GM18870 (cell line): ENCODE results near the gene CCNYL1.

Experiments
- ATAC-seq: cut with Tn5 transposase; IDR thresholded peaks from one replicate; pipeline ENCODE4 v1.9.1; 2021; ENCODE audit warnings: moderate library complexity; ENCODE audit not compliant: unreplicated experiment

CCNYL1 gene

DNA sequence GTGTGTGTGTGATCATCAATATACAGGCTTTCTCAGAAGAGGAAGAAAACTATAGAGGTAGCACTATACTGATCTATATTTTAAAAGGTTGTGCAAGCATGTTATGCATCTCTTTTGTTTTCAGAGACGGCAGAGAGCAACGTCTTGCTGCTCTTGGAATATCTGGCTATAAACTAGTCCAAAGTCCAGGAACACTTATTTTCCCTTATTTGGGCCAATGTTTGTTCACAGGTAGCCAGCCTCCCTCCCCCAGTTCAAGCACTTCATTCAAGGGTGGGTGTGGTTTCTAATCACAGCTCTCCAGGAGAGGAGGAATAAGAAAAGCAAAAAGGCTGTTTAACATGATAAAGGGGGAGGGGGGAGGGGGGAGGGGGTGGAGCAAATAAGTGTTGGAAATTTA is 54.1 kb downstream of the CCNYL1 start:
- ATAC-seq = no peak

DNA sequence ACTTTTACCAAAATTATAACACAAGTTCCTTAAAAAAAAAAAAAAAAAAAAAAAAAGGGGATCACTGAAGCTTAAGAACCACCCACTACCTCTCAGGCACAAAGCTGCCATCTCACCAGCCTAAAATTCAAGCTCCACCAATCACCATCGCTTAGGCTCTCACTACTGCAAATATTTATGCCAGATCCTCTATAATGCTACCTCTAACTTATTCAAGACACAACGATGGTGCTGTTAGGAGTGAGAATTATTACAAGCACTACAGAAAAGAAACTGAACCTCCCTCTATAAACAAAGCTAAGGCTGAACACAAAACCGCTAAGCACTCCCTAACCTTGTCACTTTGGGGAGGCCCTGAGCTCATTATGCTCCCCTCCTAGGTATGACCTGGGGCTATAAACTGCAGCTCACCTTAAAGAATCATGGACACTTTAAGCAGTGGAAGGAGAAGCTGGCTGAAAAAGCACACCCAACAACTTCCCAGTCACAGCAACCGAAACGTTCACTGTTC is 54.7 kb downstream of the CCNYL1 start:
- no peak for ATAC-seq

DNA sequence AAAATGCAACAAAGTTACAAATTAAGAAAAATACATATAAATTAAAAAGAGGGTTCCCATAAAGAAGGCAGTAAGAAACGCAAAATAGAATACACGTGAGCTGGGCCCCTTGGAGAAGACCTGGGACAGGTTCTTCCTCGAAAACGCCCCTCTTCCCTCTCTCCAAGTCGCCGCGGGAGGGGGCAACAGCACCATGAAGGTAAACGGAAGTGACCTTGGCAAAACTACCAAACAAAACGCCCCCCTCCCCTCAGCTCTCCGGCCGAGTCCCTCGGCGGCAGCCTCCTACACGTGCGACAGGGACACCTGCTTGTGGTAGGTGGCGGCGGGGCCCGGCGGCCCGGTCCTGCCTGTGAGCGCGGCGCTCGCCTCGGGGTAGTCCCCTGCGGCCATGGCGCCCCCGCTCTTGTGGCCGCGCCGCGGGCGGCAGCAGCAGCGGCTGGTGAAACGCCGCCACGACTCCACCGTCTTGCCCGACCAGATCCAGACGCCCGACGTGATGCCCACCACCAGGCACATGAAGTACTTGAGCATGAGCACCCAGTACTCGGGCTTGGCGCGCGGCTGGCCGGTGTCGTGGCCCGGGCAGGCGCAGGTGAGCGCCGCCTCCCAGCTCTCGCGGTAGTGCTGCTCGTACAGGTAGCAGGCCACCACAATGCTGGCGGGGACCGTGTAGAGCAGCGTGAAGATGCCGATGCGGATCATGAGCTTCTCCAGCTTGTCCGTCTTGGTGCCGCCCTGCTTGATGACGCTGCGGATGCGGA is 55.4 kb downstream of the CCNYL1 start:
- no peak for ATAC-seq

DNA sequence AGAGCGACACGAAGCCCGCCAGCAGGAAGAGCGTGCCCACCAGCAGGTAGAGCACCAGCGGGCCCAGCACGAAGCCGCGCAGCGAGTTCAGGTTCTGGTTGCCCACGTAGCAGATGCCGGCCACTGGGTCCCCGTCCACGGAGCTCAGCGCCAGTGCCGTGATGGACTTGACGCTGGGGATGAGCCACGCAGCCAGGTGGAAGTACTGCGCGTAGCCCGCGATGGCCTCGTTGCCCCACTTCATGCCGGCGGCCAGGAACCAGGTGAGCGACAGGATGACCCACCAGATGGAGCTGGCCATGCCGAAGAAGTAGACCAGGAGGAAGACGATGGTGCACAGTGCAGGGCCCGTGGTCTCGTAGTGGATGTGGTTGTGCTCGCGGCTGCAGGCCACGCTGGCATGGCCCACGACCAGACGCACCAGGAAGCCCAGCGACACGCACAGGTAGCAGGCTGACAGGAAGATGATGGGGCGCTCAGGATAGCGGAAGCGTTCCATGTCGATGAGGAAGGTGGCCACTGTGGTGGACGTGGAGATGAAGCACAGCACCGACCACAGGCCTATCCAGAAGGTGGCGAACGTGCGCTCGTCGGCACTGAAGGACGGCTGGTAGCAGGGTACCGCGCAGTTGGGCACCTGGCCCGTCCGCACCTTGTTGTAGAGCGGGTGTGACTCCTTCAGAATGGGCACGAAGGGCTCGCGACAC is 56.2 kb downstream of the CCNYL1 start:
- ATAC-seq = no peak

DNA sequence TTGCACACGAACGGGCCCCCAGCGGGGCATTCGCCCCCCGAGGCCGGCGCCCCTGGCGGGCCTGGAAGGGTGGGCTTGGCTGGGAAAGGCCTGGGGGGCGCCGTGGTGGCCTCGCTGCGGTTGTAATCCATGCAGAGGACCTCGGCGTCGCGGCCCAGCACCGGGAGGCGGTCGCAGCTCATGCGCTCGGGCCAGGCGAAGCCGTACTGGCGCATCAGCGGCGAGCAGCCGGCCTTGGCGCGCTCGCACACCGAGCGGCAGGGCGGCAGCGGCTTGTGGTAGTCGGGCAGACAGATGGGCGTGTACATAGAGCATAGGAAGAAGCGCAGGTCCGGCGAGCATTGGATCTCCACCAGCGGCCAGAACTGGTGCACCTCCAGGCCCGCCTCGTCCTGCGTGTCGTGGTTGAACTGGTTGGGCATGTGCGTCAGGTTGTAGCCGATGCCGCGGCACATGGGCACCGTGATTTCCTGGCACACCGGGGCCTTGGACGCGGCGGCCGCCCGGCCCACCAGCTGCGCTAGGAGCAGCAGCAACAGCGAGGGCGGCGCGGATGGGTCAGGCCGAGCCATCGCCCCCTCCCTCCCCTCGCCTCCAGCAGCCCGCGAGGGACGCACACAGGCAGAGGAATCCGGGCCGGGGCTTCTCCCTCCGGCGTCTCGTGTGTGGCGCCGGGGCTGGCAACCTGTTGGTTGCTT is 56.9 kb downstream of the CCNYL1 start:
- ATAC-seq = no peak

DNA sequence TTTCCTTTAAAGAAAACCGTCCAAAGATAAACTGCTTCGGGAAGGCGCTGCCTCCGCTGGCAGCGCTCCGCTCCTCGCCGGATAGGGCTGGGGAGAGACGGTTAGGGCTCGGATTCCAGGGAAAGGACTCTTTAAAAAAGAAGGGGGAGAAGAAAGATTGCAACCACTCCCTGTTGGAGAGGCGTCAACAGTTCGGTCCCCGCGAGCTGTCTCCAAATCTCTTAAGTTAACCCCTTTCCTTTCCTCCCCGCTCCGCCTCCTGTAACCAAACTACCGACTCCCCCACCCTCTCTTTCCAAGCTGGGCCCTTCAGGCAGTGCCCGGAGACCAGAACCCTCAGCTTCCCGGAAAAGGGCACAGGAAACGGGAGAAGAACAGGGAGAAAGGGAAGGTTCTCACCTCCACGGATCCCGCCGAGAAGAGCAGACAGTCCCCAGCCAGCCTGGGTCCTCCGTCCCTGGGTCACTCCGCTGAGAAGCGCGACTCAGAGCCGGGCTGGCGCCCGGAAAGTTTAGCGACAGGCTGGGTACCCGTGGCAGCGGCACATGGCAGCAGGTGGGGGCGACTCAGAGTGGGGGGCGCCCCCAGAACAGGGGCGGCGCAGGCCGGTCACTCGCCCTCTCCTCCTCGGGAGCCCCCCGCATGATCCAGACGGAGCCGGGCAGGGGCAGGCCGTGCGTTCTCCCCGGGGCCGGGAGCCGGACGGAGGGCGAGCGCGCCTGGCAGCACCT is 57.6 kb downstream of the CCNYL1 start:
- ATAC-seq = no peak

DNA sequence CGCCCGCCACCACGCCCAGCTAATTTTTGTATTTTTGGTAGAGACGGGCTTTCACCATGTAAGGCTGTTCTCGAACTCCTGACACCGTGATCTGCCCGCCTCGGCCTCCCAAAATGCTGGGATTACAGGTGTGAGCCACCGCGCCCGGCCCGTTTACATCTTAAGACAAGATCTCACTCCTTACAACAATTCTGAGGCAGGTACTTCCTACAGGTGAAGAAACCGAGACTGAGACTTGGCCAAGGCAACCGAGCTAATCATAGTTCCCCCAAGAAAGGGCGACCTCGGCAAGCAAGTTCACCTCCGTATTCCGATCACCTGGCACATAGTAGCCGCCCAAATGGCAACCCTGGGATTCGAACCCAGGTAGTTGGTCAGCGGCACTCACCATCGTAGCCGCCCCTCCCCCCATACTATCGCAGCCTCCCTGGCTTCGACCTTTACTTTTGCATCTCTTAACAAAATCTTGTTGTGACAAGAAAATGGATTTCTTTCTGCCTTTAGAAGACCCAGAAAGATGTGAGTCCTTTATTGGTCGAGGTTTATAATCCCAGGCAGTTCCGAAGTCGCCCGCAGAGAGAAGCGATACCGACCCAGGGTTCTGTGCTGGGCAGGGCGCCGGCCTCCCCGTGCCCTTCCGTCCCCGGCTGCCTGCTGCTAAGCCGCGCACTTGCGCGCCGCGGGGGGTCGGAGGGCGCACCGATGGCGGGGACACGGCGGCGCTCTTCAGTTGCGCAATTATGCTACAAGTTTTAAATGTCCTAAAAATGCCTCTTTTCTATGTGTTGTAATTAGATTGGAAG is 59.4 kb downstream of the CCNYL1 start:
- no peak for ATAC-seq

DNA sequence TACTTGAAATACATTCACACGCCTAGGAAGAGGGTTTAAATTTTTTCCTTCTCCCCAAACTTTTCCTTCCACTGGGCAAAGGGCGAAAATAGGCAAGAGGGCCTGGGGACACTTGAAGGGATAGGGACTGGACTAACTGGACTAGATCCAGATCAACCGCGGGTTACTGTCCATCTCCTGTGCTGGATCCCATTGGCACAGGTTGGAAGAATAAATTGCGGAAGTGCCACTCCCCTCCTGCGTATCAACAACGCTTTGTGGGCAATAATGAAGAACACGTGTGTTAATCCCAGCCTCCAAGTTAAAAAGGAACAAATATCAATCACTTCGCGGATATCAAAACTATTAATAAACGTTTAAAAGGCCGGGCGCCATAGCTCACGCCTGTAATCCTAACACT is 60.0 kb downstream of the CCNYL1 start:
- ATAC-seq = no peak

DNA sequence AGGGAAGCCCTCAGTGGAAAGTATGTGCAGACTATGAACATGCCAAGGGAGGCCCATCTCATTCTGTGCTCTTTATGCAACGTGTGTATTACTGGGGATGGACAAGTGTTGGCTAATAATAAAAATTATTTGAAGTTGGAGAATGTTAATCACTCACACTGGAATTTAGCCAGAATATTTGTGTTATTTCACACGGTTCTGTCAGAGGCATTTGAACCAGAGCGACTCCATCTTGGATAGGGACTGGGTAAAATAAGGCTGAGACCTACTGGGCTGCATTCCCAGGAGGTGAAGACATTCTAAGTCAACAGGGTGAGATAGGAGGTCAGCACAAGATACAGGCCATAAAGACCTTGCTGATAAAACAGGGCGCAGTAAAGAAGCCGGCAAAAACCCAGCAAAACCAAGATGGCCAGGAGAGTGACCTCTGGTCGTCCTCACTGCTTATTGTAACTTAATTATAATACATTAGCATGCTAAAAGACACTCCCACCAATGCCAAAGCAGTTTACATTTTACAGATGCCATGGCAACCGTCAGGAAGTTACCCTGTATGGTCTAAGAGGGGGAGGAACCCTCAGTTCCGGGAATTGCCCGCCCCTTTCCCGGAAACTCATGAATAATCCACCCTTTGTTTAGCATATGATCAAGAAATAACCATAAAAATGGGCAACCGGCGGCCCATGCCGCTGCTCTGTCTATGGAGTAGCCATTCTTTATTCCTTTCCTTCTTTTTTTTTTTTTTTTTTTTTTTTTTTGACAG is 60.8 kb downstream of the CCNYL1 start:
- no peak for ATAC-seq

DNA sequence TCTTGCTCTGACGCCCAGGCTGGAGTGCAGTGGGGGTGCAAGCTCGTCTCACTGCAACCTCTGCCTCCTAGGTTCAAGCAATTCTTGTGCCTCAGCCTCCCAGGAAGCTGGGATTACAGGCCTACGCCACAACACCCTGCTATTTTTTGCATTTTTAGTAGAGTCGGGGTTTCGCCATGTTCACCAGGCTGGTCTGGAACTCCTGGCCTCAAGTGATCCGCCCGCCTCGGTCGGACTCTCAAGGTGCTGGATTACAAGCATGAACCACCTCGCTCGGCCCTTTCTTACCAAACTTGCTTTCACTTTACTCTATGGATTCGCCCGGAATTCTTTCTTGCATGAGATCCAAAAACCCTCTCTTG is 61.4 kb downstream of the CCNYL1 start:
- ATAC-seq = no peak

DNA sequence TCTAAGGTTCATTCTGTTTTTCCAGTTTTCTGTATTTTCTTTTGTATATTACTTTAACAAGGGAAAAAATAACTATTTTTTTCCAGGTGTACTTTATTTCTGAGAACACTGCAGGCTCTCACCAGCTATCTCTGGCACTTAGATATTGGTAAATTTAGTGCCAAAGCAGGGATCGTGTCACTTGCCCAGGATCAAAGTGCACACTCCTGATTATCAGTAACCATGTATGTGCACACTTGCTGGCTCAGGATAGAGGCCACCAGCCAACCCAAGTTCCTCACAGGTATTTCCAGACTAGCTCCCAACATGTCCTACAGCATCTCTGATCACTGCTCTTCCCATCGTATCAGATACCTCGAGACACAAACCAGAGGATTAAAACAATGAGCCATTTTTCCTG is 64.0 kb downstream of the CCNYL1 start:
- no peak for ATAC-seq

DNA sequence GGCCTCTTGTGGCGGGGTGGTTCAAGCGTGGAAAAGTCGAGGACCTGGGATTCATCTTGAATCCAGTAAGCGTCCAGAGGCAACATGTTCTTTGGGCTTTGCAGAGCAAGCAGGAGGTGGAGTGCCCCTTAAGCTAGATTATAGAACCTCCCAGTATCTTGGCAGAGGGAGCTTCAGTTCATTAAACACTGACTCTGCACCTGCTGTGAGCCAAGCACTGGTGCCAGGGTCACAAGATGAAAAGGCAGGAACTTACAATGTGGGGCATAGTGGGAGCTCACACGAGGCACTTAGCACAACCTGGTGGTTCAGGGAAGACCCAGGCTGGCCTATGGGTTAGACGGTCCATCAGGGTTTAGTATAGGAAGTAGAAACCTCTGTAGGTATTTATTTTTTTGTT is 65.7 kb downstream of the CCNYL1 start:
- no peak for ATAC-seq

DNA sequence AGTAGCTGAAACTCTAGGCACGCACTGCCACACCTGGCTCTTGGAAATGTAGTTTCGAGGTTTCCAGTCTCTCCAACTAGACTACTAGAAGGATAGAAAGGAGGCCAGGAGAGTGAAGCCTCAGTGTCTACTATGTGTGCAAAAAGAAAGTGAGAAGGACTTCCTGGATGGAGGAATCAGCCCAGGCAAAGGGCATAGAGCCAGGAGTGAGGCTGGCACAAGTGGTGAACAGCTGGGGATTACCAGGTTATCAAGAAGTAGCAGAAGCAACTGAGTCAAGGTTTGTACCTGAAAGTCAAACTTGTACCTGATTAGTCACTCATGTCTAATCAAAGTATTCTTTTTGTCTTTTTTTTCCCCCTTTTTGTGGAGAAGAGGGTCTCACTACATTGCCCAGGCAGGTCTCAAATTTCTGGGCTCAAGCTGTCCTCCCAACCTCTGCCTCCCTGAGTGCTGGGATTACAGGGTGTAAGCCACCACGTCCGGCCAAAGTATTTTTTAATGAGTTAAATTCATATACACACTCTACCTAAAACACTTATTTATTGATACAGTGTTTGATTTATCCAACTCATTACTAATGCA is 67.0 kb downstream of the CCNYL1 start:
- no peak for ATAC-seq

DNA sequence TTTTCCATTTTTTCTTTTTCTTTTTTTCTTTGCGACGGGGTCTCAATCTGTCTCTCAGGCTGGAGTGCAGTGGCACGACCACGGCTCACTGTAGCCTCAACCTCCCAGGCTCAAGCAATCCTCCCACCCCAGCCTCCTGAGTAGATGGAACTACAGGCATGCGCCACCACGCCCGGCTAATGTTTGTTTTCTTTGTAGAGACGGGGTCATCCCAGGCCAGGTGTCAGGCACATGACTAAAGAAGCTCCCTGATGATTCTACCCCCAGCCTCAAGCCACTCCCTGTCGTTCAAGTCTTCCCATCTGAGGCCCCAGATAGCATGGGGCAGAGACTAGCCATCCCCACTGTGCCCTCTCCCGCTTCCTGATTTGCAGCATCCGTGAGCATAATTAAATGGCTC is 68.1 kb downstream of the CCNYL1 start:
- no peak for ATAC-seq

DNA sequence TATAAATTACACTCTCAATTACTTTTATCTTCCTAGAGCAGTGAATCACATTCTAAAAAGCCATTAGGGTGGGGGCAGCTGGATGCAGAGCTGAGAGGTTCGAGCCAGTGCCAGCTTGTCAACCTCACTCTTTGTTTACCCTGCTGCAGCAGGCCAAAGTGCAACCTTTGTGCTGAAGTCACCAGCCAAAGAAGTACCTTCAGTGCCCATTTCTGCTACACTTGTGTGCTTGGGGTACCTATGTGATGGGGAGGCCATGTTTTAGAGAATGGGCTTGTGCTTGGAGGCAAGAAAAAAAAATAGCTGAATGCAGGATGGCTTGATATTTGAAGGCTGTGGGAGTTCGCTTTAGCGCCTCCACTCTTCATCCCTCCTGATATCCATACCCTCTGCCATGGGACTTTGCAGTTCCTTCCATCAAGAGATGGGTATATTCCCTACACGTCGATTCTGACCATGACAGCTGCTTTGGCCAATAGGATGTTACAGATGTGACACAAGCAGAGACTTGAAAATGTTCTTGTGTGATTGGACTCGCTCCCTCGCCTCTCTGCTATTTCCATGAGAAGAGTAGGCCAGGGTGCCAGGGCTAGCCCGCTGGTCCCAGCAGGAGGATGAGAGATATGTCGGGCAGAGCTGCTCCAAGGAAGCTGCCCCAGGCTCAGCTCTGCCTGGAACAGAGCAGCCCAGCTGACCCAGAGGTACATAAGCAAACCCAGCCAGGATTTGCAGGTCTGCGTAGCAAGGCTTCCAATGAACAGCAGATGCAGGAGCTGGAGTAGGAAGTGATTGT is 71.0 kb downstream of the CCNYL1 start:
- no peak for ATAC-seq

DNA sequence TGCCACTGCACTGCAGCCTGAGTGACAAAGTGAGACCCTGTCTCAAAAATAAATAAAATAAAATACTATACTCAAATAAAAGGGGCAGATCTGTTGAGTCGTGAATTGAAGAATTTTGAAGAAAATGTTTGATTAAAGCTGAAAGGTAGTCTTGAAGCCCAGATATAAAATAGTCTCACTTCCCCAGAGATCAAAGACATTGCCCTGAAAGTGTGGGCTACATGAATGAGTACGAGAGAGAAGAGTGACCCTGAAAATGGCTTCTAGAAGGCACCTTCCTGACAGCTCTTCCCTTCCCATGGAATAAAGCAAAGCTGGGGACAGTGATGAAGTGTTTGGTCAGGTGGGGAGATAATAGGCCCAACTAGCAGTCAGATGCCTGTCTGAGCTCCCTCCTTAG is 72.1 kb downstream of the CCNYL1 start:
- ATAC-seq = no peak

DNA sequence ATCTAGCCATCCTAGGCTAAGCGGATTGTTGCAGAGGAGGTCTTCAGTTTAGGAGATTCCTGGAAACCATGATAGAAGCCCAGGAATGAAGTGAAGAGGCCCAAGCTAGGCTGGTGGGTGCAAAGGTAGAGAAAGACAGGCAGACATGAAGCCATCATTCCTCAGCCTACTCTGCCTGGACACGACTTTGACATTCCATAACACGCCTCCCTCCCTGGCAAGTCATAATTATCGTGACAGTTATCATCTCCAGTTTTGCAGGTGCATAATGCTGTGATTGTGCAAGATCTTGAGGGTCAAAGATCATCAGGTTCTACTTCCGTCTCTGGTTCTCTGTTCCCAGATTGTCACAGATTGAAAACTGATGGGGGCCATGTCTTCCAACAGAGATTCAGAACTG is 73.5 kb downstream of the CCNYL1 start:
- no peak for ATAC-seq

DNA sequence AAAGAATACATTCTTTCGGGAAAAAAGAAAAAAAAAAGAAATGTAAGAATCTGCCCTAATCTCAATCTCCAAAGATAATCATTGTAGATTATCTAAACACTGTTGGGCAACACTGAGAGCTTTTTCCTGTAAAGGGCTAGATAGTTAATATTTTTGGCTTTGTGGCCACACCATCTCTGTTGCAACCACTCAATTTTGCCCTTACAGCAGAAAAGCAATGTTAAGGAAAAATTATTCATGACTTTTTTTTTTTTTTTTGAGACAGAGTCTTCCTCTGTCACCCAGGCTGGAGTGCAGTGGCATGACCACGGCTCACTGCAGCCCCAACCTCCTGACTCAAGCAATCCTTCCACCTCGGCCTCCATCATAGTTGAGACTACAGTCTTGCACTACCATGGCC is 75.6 kb downstream of the CCNYL1 start:
- ATAC-seq = no peak

DNA sequence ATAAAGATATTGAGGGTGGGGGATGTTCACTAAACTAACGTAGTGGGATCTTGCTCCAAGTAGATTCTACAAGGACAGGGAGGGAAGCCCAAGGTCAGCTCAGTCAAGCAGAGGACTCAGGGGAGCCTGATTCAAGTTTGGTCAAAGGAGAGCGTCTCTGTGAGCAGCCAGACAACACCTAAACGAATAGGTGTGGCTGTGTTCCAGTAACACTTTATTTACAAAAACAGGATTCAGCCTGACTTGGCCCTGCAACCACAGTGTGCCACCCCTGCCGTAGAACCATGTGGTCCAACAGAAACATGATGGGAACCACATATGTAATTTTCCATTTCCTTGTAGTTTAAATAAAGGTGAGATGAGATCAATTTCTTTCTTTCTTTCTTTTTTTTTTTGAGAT is 76.4 kb downstream of the CCNYL1 start:
- no peak for ATAC-seq
